Transverse colon (tissue), 4 donors: ENCODE data around the gene B3GALT5. TPM values are rescaled to one million over a fixed set of nuclear protein-coding genes. Genes with fewer than 3 reads are reported as not detected.

Experiments used
- DNase-seq: peaks from one replicate; pipeline ENCODE4 v3.0.0-alpha.2; 2019
- H3K27ac ChIP-seq, 4 donors: fragments of 200-600 bp; sonication (generic); 2 replicates each; pipeline ENCODE4 v1.5.1; 2016 to 2018; ENCODE audit warnings: inconsistent platforms in 4 of 4
- H3K27me3 ChIP-seq: fragments of 200-600 bp; sonication (generic); 2 replicates; pipeline ENCODE4 v1.5.1; 2017; ENCODE audit warnings: inconsistent platforms
- H3K36me3 ChIP-seq, 4 donors: fragments of 200-600 bp; sonication (generic); 2 replicates each; pipeline ENCODE4 v1.5.1; 2017 to 2019; ENCODE audit warnings: inconsistent platforms in 4 of 4
- H3K4me1 ChIP-seq, 4 donors: fragments of 200-600 bp; sonication (generic); 2 replicates each; pipeline ENCODE4 v1.5.1; 2017 to 2020; ENCODE audit warnings: inconsistent platforms in 4 of 4
- H3K4me3 ChIP-seq, 4 donors: fragments of 200-600 bp; sonication (generic); 1 replicate in 1 of 4; 2 replicates in 3 of 4; pipeline versions ENCODE4 v1.5.1 to v1.6.1; 2017 to 2019; ENCODE audit warnings: inconsistent platforms in 4 of 4
- H3K9me3 ChIP-seq, 2 donors: fragments of 200-600 bp; sonication (generic); 2 replicates each; pipeline ENCODE4 v1.5.1; 2017 to 2019; ENCODE audit warnings: inconsistent platforms in 2 of 2
- CTCF ChIP-seq, 5 experiments: fragments of 200-600 bp in 3 of 5; fragments of 450-650 bp in 2 of 5; sonication (generic) in 3 of 5; IDR thresholded peaks; 1 replicate in 2 of 5; 2 replicates in 3 of 5; pipeline ENCODE4 v1.5.1; 2016 to 2017; ENCODE audit warnings: antibody characterized with exemption in 5 of 5, inconsistent platforms in 3 of 5, mild to moderate bottlenecking in 2 of 5, moderate library complexity in 1 of 5
- EP300 ChIP-seq: sonication (generic); formaldehyde crosslinking; IDR thresholded peaks from one replicate; pipeline ENCODE4 v1.6.1; 2017; ENCODE audit warnings: antibody characterized with exemption, low read depth
- POLR2A ChIP-seq: fragments of 450-650 bp; IDR thresholded peaks from one replicate; pipeline ENCODE4 v1.6.1; 2016; ENCODE audit warnings: antibody characterized with exemption, mild to moderate bottlenecking, moderate library complexity
- POLR2AphosphoS5 ChIP-seq, 3 donors: sonication (generic); formaldehyde crosslinking; IDR thresholded peaks; one replicate each; pipeline ENCODE4 v1.6.1; 2016; ENCODE audit warnings: antibody characterized with exemption in 3 of 3
- WGBS, 2 donors: methylation state at CpG; one replicate each; pipeline ENCODE4 v1.1.5; 2018; ENCODE audit warnings: low coverage in 1 of 2; 5-methylcytosine and 5-hydroxymethylcytosine counted together
- in situ Hi-C, 4 donors: fragments of 200-750 bp; cut with MboI; loops; one replicate each; pipeline versions ENCODE4 v1.15.0 to v1.15.1; 2017; ENCODE audit warnings: low sequenced_read_pairs in 3 of 4, low pct_ligation_motif_present in 1 of 4, low pct_unique_long_range_greater_than_20kb in 1 of 4
- intact Hi-C: fragments of 100-400 bp; cut with DNase I; formaldehyde crosslinking; loops from one replicate; pipeline ENCODE4 v1.15.1; 2023; ENCODE audit warnings: low total_unique reads
- total RNA-seq, 4 donors: library from RNA; depleted of rRNA; stranded (reverse); fragments of >200 nt; gene quantifications; one replicate each; pipeline ENCODE4 v1.1.0, GENCODE V29; 2016

The B3GALT5 gene
- total RNA-seq, 4 donors from 2014 or later, result 31.4 to 81.9 (median 44.0) TPM

GRCh38 chr21:39610703-39611102 is 2.0 kb upstream of the B3GALT5 start:
- intact Hi-C loops (no loop called here), in situ Hi-C loops (no loop called here)
- DNase-seq, result no peak
- H3K27me3 ChIP-seq, result peaks cover 38% of the 10 kb centered on the region
- H3K4me3 ChIP-seq, result no peak overlapping the region
- TF ChIP-seq EP300, result no peak
- no peak for TF ChIP-seq POLR2AphosphoS5 (IDR thresholded peaks at IDR 0.05)
- TF ChIP-seq POLR2A, result no peak
- no peak for TF ChIP-seq CTCF (IDR thresholded peaks at IDR 0.05)
- H3K4me1 ChIP-seq, result peaks cover 0 to 16% (median 2%) of the 10 kb centered on the region in 4 donors
- no peak overlapping the region for H3K27ac ChIP-seq
- WGBS, 2 donors, result 33 to 64% methylated on average over 1 to 3 of the region's 3 CpGs
- H3K9me3 ChIP-seq, result no peaks in the 10 kb centered on the region
- H3K36me3 ChIP-seq, result no peaks in the 10 kb centered on the region

GRCh38 chr21:39611551-39612190 is 1.1 kb upstream of the B3GALT5 start:
- peaks cover 38% of the 10 kb centered on the region for H3K27me3 ChIP-seq
- H3K36me3 ChIP-seq, result no peaks in the 10 kb centered on the region
- WGBS, 2 donors, result 60 to 67% methylated on average over 3 to 19 of the region's 19 CpGs
- H3K9me3 ChIP-seq, result no peaks in the 10 kb centered on the region
- in situ Hi-C loops, result no loop called here
- TF ChIP-seq POLR2A, result no peak
- no peak for TF ChIP-seq POLR2AphosphoS5 (IDR thresholded peaks at IDR 0.05)
- no peak for TF ChIP-seq CTCF (IDR thresholded peaks at IDR 0.05)
- no peak for TF ChIP-seq EP300
- no peak overlapping the region for H3K27ac ChIP-seq
- peaks cover 0 to 24% (median 3%) of the 10 kb centered on the region in 4 donors for H3K4me1 ChIP-seq
- H3K4me3 ChIP-seq, result no peak overlapping the region
- intact Hi-C loops, result no loop called here
- no peak for DNase-seq

- no peaks in the 10 kb centered on the region for H3K9me3 ChIP-seq
- no peak overlapping the region for H3K27ac ChIP-seq
- peaks cover 0 to 28% (median 4%) of the 10 kb centered on the region in 4 donors for H3K4me1 ChIP-seq
- peaks cover 38% of the 10 kb centered on the region for H3K27me3 ChIP-seq
- in situ Hi-C loops (no loop called here), intact Hi-C loops (no loop called here)
- DNase-seq, result no peak
- peak overlapping the region in 3 of 4 donors; percentile 36 to 49 (median 41) for H3K4me3 ChIP-seq
- WGBS, 2 donors, result 21 to 35% methylated on average over 18 to 46 of the region's 47 CpGs
- no peaks in the 10 kb centered on the region for H3K36me3 ChIP-seq
- TF ChIP-seq POLR2AphosphoS5 (IDR thresholded peaks at IDR 0.05) (no peak), POLR2A (no peak), EP300 (no peak), CTCF (IDR thresholded peaks at IDR 0.05) (no peak)
These were observed 548 bp downstream of the B3GALT5 start for GRCh38 chr21:39613041-39613934.

GRCh38 chr21:39616211-39616772 is 3.6 kb downstream of the B3GALT5 start:
- in situ Hi-C loops, result no loop called here
- H3K4me1 ChIP-seq, result peaks cover 0 to 28% (median 4%) of the 10 kb centered on the region in 4 donors

More at GRCh38 chr21:39616211-39616772, 3.6 kb downstream of the B3GALT5 start:
- H3K27ac ChIP-seq, result peak overlapping the region in 3 of 4 donors; percentile 12 to 54 (median 25)
- H3K9me3 ChIP-seq, result no peaks in the 10 kb centered on the region
- intact Hi-C loops, result no loop called here
- H3K4me3 ChIP-seq, result no peak overlapping the region
- TF ChIP-seq POLR2A (no peak), EP300 (no peak), CTCF (IDR thresholded peaks at IDR 0.05) (no peak), POLR2AphosphoS5 (IDR thresholded peaks at IDR 0.05) (no peak)
- H3K27me3 ChIP-seq, result peaks cover 36% of the 10 kb centered on the region
- DNase-seq, result no peak
- H3K36me3 ChIP-seq, result no peaks in the 10 kb centered on the region
- WGBS, 2 donors, result 24 to 28% methylated on average over 5 of the region's 5 CpGs
